HepG2 (cell line): ENCODE measurements around the gene CAMK2D. TPM values are rescaled to one million over a fixed set of nuclear protein-coding genes. Genes with fewer than 3 reads are reported as not detected.

ENCODE experiments used
- DR1 ChIP-seq: sonication (generic); formaldehyde crosslinking; IDR thresholded peaks from 2 replicates; pipeline ENCODE4 v1.8.0; 2021; ENCODE audit warnings: mild to moderate bottlenecking, missing genetic modification reagents, inconsistent platforms
- GMEB2 ChIP-seq: IDR thresholded peaks from 2 replicates; pipeline ENCODE4 v1.6.1; 2016; ENCODE audit warnings: missing biosample characterization, missing genetic modification reagents, low read depth
- GRHL1 ChIP-seq: sonication (generic); formaldehyde crosslinking; conservative IDR thresholded peaks from 2 replicates; pipeline ENCODE4 v1.8.0; 2022; ENCODE audit warnings: missing genetic modification reagents
- MTERF4 ChIP-seq: sonication (generic); formaldehyde crosslinking; IDR thresholded peaks from 2 replicates; pipeline ENCODE4 v1.8.0; 2023; ENCODE audit warnings: mild to moderate bottlenecking, missing genetic modification reagents
- NCOR1 ChIP-seq: fragments of 200-600 bp; sonication (generic); IDR thresholded peaks from 2 replicates; pipeline ENCODE4 v1.7.0; 2017; ENCODE audit warnings: antibody characterized with exemption, low read length, borderline replicate concordance
- PHF8 ChIP-seq: sonication (generic); formaldehyde crosslinking; IDR thresholded peaks from 2 replicates; pipeline ENCODE4 v1.5.0; 2020; ENCODE audit warnings: missing genetic modification reagents
- SIX1 ChIP-seq: sonication (generic); formaldehyde crosslinking; IDR thresholded peaks from 2 replicates; pipeline ENCODE4 v1.4.0; 2020; ENCODE audit warnings: missing genetic modification reagents, borderline replicate concordance
- ZBTB1 ChIP-seq: sonication (generic); formaldehyde crosslinking; IDR thresholded peaks from 2 replicates; pipeline ENCODE4 v1.4.0; 2020; ENCODE audit warnings: missing genetic modification reagents, borderline replicate concordance
- ZBTB14 ChIP-seq: sonication (generic); formaldehyde crosslinking; IDR thresholded peaks from 2 replicates; pipeline ENCODE4 v1.4.0; 2020; ENCODE audit warnings: missing genetic modification reagents
- ZNF17 ChIP-seq: sonication (generic); formaldehyde crosslinking; IDR thresholded peaks from 2 replicates; pipeline ENCODE4 v1.5.0; 2020; ENCODE audit warnings: mild to moderate bottlenecking, missing genetic modification reagents
- ZNF350 ChIP-seq: sonication (generic); formaldehyde crosslinking; IDR thresholded peaks from 2 replicates; pipeline ENCODE4 v1.4.0; 2020; ENCODE audit warnings: mild to moderate bottlenecking, low read depth, missing genetic modification reagents, borderline replicate concordance
- ZNF382 ChIP-seq: sonication (generic); formaldehyde crosslinking; IDR thresholded peaks from 2 replicates; pipeline ENCODE4 v1.5.0; 2020; ENCODE audit warnings: missing genetic modification reagents, mild to moderate bottlenecking, borderline replicate concordance
- ZNF563 ChIP-seq: sonication (generic); formaldehyde crosslinking; IDR thresholded peaks from 2 replicates; pipeline ENCODE4 v1.8.0; 2022; ENCODE audit warnings: mild to moderate bottlenecking, moderate library complexity, missing genetic modification reagents
- ZNF607 ChIP-seq: sonication (generic); formaldehyde crosslinking; IDR thresholded peaks from 2 replicates; pipeline ENCODE4 v1.5.1; 2020; ENCODE audit warnings: missing genetic modification reagents, mild to moderate bottlenecking, borderline replicate concordance
- ZUFSP ChIP-seq: sonication (generic); formaldehyde crosslinking; IDR thresholded peaks from 2 replicates; pipeline ENCODE4 v1.9.0; 2021; ENCODE audit warnings: missing genetic modification reagents, mild to moderate bottlenecking, borderline replicate concordance
- polyA plus RNA-seq, 8 experiments: library from polyadenylated mRNA; depleted of rRNA in 3 of 8; stranded (reverse) in 7 of 8; unstranded in 1 of 8; fragments of >200 nt; fragmentation: Illumina TruSeq in 4 of 8; extraction: Trizol in 4 of 8; gene quantifications; 2 replicates each; pipeline versions ENCODE4 v1.2.1 to v1.2.3, GENCODE V29; 2011 to 2016; ENCODE audit warnings: low read depth in 4 of 8, missing spikeins in 1 of 8, mixed read lengths in 1 of 8; ENCODE audit not compliant: insufficient read depth in 1 of 8
- total RNA-seq, 5 experiments: library from RNA; depleted of rRNA; stranded (reverse); fragments of >200 nt; fragmentation: Illumina TruSeq; extraction: Trizol; gene quantifications; 2 replicates each; pipeline ENCODE4 v1.2.3, GENCODE V29; 2016; ENCODE audit warnings: low read depth in 1 of 5
- TF ChIP-seq, protein P1 (sequence below): sonication (generic); formaldehyde crosslinking; IDR thresholded peaks from 2 replicates; pipeline ENCODE4 v1.9.0; 2021; ENCODE audit warnings: missing genetic modification reagents, borderline replicate concordance
- TF ChIP-seq, protein P2 (sequence below): sonication (generic); formaldehyde crosslinking; IDR thresholded peaks from 2 replicates; pipeline ENCODE4 v1.4.0; 2020; ENCODE audit warnings: mild to moderate bottlenecking, missing genetic modification reagents

Gene CAMK2D
- total and polyA plus RNA-seq, 2 of the 13 experiments (the other 11 are each of a cell fraction or from before 2014, with no cell fraction given) = 18.0 to 65.4 TPM

GRCh38 chr4:113784497-113785250 is 23.1 kb upstream of the CAMK2D start (continued):
- no peak for TF ChIP-seq ZBTB14 (CRISPR knock-in tag)
- no peak for TF ChIP-seq ZNF350 (CRISPR knock-in tag)
- TF ChIP-seq MTERF4 (CRISPR knock-in tag) = no peak
- TF ChIP-seq, protein P1, sequence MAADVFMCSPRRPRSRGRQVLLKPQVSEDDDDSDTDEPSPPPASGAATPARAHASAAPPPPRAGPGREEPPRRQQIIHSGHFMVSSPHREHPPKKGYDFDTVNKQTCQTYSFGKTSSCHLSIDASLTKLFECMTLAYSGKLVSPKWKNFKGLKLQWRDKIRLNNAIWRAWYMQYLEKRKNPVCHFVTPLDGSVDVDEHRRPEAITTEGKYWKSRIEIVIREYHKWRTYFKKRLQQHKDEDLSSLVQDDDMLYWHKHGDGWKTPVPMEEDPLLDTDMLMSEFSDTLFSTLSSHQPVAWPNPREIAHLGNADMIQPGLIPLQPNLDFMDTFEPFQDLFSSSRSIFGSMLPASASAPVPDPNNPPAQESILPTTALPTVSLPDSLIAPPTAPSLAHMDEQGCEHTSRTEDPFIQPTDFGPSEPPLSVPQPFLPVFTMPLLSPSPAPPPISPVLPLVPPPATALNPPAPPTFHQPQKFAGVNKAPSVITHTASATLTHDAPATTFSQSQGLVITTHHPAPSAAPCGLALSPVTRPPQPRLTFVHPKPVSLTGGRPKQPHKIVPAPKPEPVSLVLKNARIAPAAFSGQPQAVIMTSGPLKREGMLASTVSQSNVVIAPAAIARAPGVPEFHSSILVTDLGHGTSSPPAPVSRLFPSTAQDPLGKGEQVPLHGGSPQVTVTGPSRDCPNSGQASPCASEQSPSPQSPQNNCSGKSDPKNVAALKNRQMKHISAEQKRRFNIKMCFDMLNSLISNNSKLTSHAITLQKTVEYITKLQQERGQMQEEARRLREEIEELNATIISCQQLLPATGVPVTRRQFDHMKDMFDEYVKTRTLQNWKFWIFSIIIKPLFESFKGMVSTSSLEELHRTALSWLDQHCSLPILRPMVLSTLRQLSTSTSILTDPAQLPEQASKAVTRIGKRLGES (CRISPR knock-in tag) = no peak
- TF ChIP-seq ZNF17 (CRISPR knock-in tag) = no peak
- TF ChIP-seq SIX1 (CRISPR knock-in tag) = no peak
- TF ChIP-seq ZNF382 (CRISPR knock-in tag) = no peak
- no peak for TF ChIP-seq ZNF563 (CRISPR knock-in tag)
- TF ChIP-seq ZUFSP (CRISPR knock-in tag) = no peak
- no peak for TF ChIP-seq GMEB2
- no peak for TF ChIP-seq ZBTB1 (CRISPR knock-in tag)
- no peak for TF ChIP-seq DR1 (CRISPR knock-in tag)
- TF ChIP-seq, protein P2, sequence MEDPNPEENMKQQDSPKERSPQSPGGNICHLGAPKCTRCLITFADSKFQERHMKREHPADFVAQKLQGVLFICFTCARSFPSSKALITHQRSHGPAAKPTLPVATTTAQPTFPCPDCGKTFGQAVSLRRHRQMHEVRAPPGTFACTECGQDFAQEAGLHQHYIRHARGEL (CRISPR knock-in tag) = no peak
- no peak for TF ChIP-seq GRHL1 (CRISPR knock-in tag)
- TF ChIP-seq PHF8 (CRISPR knock-in tag) = no peak
- no peak for TF ChIP-seq ZNF607
- TF ChIP-seq NCOR1 = peak; percentile 39; the same call in 1 of the 2 replicates
